Gastroesophageal sphincter (tissue), 3 donors: ENCODE data around the gene TRPM5.

Experiments used
- CTCF ChIP-seq, 4 experiments: fragments of 200-600 bp in 2 of 4; fragments of 450-650 bp in 2 of 4; sonication (generic) in 1 of 4; IDR thresholded peaks; one replicate each; pipeline ENCODE4 v1.5.1; 2017 to 2019; ENCODE audit warnings: antibody characterized with exemption in 4 of 4, mild to moderate bottlenecking in 2 of 4, moderate library complexity in 2 of 4
- POLR2AphosphoS5 ChIP-seq: sonication (generic); formaldehyde crosslinking; IDR thresholded peaks from one replicate; pipeline ENCODE4 v1.6.1; 2017; ENCODE audit warnings: antibody characterized with exemption

- TF ChIP-seq CTCF (IDR thresholded peaks at IDR 0.05) (no peak), POLR2AphosphoS5 (no peak)
Measured at GRCh38 chr11:2406451-2406850, 37.9 kb downstream of the TRPM5 start.
